Spleen (tissue), 11 donors: ENCODE results near the gene HECA. TPM values are rescaled to one million over a fixed set of nuclear protein-coding genes. Genes with fewer than 3 reads are reported as not detected.

Experiments used
- DNase-seq: peaks from one replicate; pipeline ENCODE4 v3.0.0-alpha.2; 2020
- H3K27ac ChIP-seq, 8 donors: fragments of 200-600 bp; sonication (generic) in 7 of 8; 1 replicate in 4 of 8; 2 replicates in 4 of 8; pipeline versions ENCODE4 v1.5.0 to v1.8.0; 2016 to 2021; ENCODE audit warnings: inconsistent platforms in 4 of 8, mild to moderate bottlenecking in 4 of 8, moderate library complexity in 1 of 8
- H3K27me3 ChIP-seq, 7 donors: fragments of 200-600 bp; sonication (generic) in 6 of 7; replicated peaks in 1 of 7; 1 replicate in 4 of 7; 2 replicates in 3 of 7; pipeline versions ENCODE4 v1.5.0 to v1.8.0; 2016 to 2021; ENCODE audit warnings: inconsistent platforms in 3 of 7, mild to moderate bottlenecking in 1 of 7
- H3K36me3 ChIP-seq, 6 donors: fragments of 200-600 bp; sonication (generic) in 5 of 6; 1 replicate in 4 of 6; 2 replicates in 2 of 6; pipeline versions ENCODE4 v1.5.0 to v1.8.0; 2016 to 2021; ENCODE audit warnings: inconsistent platforms in 2 of 6
- H3K4me1 ChIP-seq, 6 donors: fragments of 200-600 bp; sonication (generic) in 5 of 6; 1 replicate in 3 of 6; 2 replicates in 3 of 6; pipeline versions ENCODE4 v1.5.0 to v1.8.0; 2016 to 2021; ENCODE audit warnings: inconsistent platforms in 3 of 6
- H3K4me3 ChIP-seq, 8 donors: fragments of 200-600 bp; sonication (generic) in 7 of 8; 1 replicate in 4 of 8; 2 replicates in 4 of 8; pipeline versions ENCODE4 v1.5.0 to v1.8.0; 2016 to 2021; ENCODE audit warnings: inconsistent platforms in 4 of 8, mild to moderate bottlenecking in 4 of 8, moderate library complexity in 2 of 8
- H3K9me3 ChIP-seq, 8 donors: fragments of 200-600 bp; sonication (generic) in 7 of 8; 1 replicate in 4 of 8; 2 replicates in 4 of 8; pipeline versions ENCODE4 v1.5.0 to v1.8.0; 2016 to 2021; ENCODE audit warnings: inconsistent platforms in 4 of 8
- CTCF ChIP-seq, 11 experiments: fragments of 200-600 bp in 7 of 11; fragments of 450-650 bp in 4 of 11; sonication (generic) in 4 of 11; IDR thresholded peaks in 8 of 11; conservative IDR thresholded peaks in 3 of 11; 1 replicate in 7 of 11; 2 replicates in 4 of 11; pipeline versions ENCODE4 v1.4.0 to v1.8.0; 2016 to 2021; ENCODE audit warnings: antibody characterized with exemption in 11 of 11, inconsistent platforms in 4 of 11, mild to moderate bottlenecking in 1 of 11
- POLR2A ChIP-seq, 3 donors: fragments of 450-650 bp; IDR thresholded peaks; one replicate each; pipeline ENCODE4 v1.5.1; 2017; ENCODE audit warnings: antibody characterized with exemption in 3 of 3, mild to moderate bottlenecking in 1 of 3
- POLR2AphosphoS5 ChIP-seq, 3 donors: sonication (generic); formaldehyde crosslinking; IDR thresholded peaks; one replicate each; pipeline ENCODE4 v1.5.1; 2017; ENCODE audit warnings: antibody characterized with exemption in 3 of 3
- WGBS, 5 donors: extraction: QIAGEN DNeasy Blood & Tissue Kit in 3 of 5; methylation state at CpG; one replicate each; pipeline versions ENCODE4 v1.1.5 to v1.1.7; 2013 to 2018; 5-methylcytosine and 5-hydroxymethylcytosine counted together
- intact Hi-C: fragments of 100-400 bp; cut with DNase I; formaldehyde crosslinking; loops from one replicate; pipeline ENCODE4 v1.15.0; 2023; ENCODE audit warnings: low total_unique reads
- polyA plus RNA-seq, 3 donors: library from polyadenylated mRNA; stranded (reverse); fragments of 200-250 nt; gene quantifications; one replicate each; pipeline ENCODE4 v1.2.1, GENCODE V29; 2013
- total RNA-seq, 7 donors: library from RNA; depleted of rRNA in 3 of 7; stranded (reverse); fragments of >200 nt in 3 of 7; fragmentation: NEBNext Ultra II Directional in 4 of 7; extraction: Animal tissue kit (Norgen Biotek cat#: 25700) in 4 of 7; gene quantifications; one replicate each; pipeline versions ENCODE4 v1.1.0 to v1.2.1, GENCODE V29; 2016 to 2021
- donor health status: healthy with polysubstance abuse.
- donor health status: DM: no; HTN: no; CAD: no; lungs with moderate emphysema.
- donor health status: DM: no; HTN: no; CAD: no.
- donor health status: Bipolar disorder and iron deficiency.
- donor health status: healthy.
- donor health status: DM: no; HTN: no; CAD: no.
- donor health status: DM: yes; HTN: yes; CAD: no.

Gene HECA
- total and polyA plus RNA-seq, 10 donors: 15.6 to 104 (median 69.0) TPM

DNA sequence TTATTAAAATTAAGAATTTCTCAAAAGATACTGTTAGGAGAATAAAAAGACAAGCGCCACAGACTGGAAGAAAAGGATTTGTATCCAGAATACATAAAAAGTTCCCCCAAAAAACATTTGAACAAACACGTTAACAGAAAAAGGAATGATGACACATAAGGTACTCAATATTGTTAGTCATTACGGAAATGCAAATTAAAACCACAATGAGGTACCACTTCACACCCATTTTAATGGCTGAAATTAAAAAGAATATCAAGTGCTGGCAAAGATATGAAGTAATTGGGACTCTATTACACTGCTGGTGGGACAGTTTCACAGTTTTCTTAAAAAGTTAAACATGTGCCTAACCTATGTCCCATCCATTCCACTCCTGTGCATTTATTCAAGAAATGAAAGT is 51.4 kb downstream of the HECA start:
- no peaks in the 10 kb centered on the region for H3K9me3 ChIP-seq
- intact Hi-C loops: no loop called here
- H3K27ac ChIP-seq: no peak overlapping the region
- H3K4me1 ChIP-seq: no peaks in the 10 kb centered on the region
- H3K36me3 ChIP-seq: peaks cover 0 to 21% (median 3%) of the 10 kb centered on the region in 6 donors
- no peak overlapping the region for H3K4me3 ChIP-seq
- WGBS, 5 donors: 64 to 87% (median 77%) methylated on average over 3 of the region's 3 CpGs
- H3K27me3 ChIP-seq: no peaks in the 10 kb centered on the region
- no peak for TF ChIP-seq POLR2A (IDR thresholded peaks at IDR 0.05)
- TF ChIP-seq POLR2AphosphoS5 (IDR thresholded peaks at IDR 0.05): no peak
- no peak for TF ChIP-seq CTCF (IDR thresholded peaks at IDR 0.05 in 8 of 11, conservative IDR thresholded peaks at IDR 0.05 in 3 of 11)
- no peak for DNase-seq

DNA sequence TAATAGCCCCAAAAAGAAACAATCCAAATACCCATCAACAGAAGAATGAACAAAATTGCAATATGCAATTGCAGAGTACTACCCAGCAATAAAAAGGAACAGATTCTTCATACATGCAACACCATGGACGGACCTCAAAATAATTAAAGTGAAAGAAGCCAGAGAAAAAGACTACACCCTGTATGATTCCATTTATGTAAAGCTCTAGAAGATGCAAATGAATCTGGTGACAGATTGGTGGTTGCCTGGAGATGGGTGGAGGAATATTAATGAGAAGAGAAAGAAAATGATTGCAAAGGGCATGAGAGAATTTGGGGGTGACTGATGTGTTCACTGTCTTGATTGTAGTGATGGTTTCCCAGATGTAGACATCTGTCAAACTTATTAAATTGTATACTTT is 51.8 kb downstream of the HECA start:
- no peaks in the 10 kb centered on the region for H3K9me3 ChIP-seq
- H3K27ac ChIP-seq: no peak overlapping the region
- no peaks in the 10 kb centered on the region for H3K27me3 ChIP-seq
- no peaks in the 10 kb centered on the region for H3K4me1 ChIP-seq
- no peak for DNase-seq
- H3K36me3 ChIP-seq: peaks cover 0 to 16% (median under 1%) of the 10 kb centered on the region in 6 donors
- TF ChIP-seq POLR2A (IDR thresholded peaks at IDR 0.05) (no peak), CTCF (IDR thresholded peaks at IDR 0.05 in 8 of 11, conservative IDR thresholded peaks at IDR 0.05 in 3 of 11) (no peak), POLR2AphosphoS5 (IDR thresholded peaks at IDR 0.05) (no peak)
- no peak overlapping the region for H3K4me3 ChIP-seq
- intact Hi-C loops: no loop called here
- WGBS, 5 donors: 83 to 95% (median 94%) methylated on average over 1 of the region's 1 CpG

DNA sequence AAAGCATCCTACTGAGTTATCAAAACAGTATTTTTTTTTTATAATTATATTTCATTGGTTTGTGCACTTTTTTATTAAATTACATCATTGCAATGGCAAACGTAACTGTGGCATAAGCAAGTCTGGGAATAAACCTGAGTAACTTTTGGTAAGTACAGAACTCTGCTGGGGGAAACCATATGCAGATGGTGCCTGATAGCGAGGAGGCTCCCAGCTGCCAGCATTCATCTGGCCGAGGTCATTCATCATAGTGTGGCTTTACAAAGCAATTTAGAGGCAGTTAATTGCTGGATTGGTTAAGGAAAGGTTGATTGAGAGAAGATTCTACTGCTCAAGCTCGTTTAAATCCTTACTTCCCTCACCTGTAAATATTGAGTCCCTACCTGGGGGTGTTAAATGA is 52.6 kb downstream of the HECA start:
- Histone ChIP-seq H3K36me3 (peaks cover 0 to 8% (median 0%) of the 10 kb centered on the region in 6 donors), H3K27me3 (no peaks in the 10 kb centered on the region), H3K4me1 (no peaks in the 10 kb centered on the region), H3K4me3 (no peak overlapping the region), H3K9me3 (no peaks in the 10 kb centered on the region), H3K27ac (no peak overlapping the region)
- no peak for TF ChIP-seq POLR2AphosphoS5 (IDR thresholded peaks at IDR 0.05)
- no peak for TF ChIP-seq CTCF (IDR thresholded peaks at IDR 0.05 in 8 of 11, conservative IDR thresholded peaks at IDR 0.05 in 3 of 11)
- no peak for TF ChIP-seq POLR2A (IDR thresholded peaks at IDR 0.05)
- intact Hi-C loops: no loop called here
- DNase-seq: no peak
- WGBS, 5 donors: 26 to 50% (median 34%) methylated on average over 4 of the region's 4 CpGs

- intact Hi-C loops: no loop called here
- 82 to 96% (median 89%) methylated on average over 3 of the region's 3 CpGs for WGBS, 5 donors
- Histone ChIP-seq H3K27me3 (no peaks in the 10 kb centered on the region), H3K4me1 (no peaks in the 10 kb centered on the region), H3K4me3 (no peak overlapping the region), H3K27ac (no peak overlapping the region), H3K36me3 (no peaks in the 10 kb centered on the region), H3K9me3 (no peaks in the 10 kb centered on the region)
- TF ChIP-seq POLR2AphosphoS5 (IDR thresholded peaks at IDR 0.05) (no peak), CTCF (IDR thresholded peaks at IDR 0.05 in 8 of 11, conservative IDR thresholded peaks at IDR 0.05 in 3 of 11) (no peak), POLR2A (IDR thresholded peaks at IDR 0.05) (no peak)
- DNase-seq: no peak
Observed at GRCh38 chr6:139189665-139190064, 54.8 kb downstream of the HECA start.
